Heart right ventricle (tissue), 16 donors: ENCODE measurements around the gene IL33. TPM values are rescaled to one million over a fixed set of nuclear protein-coding genes. Genes with fewer than 3 reads are reported as not detected.

Source experiments
- ATAC-seq, 8 donors: fragments of 200-7000 bp; cut with Tn5 transposase; one replicate each; pipeline ENCODE4 v1.9.1; 2020; ENCODE audit warnings: mild to moderate bottlenecking in 8 of 8, moderate library complexity in 8 of 8, moderate number of reproducible peaks in 1 of 8
- DNase-seq, 2 donors: peaks; one replicate each; pipeline ENCODE4 v3.0.0-alpha.2; 2020
- H3K27ac ChIP-seq, 10 donors: fragments of 200-600 bp; sonication (generic) in 2 of 10; one replicate each; pipeline versions ENCODE4 v1.5.0 to v1.8.0; 2020 to 2022; ENCODE audit warnings: mild to moderate bottlenecking in 3 of 10
- H3K27me3 ChIP-seq, 7 donors: fragments of 200-600 bp; one replicate each; pipeline ENCODE4 v1.8.0; 2021 to 2022; ENCODE audit warnings: mild to moderate bottlenecking in 2 of 7
- H3K36me3 ChIP-seq, 9 donors: fragments of 200-600 bp; sonication (generic) in 1 of 9; one replicate each; pipeline versions ENCODE4 v1.5.0 to v1.8.0; 2020 to 2022; ENCODE audit warnings: mild to moderate bottlenecking in 2 of 9
- H3K4me1 ChIP-seq, 9 donors: fragments of 200-600 bp; sonication (generic) in 1 of 9; one replicate each; pipeline versions ENCODE4 v1.5.0 to v1.8.0; 2020 to 2022; ENCODE audit warnings: mild to moderate bottlenecking in 4 of 9
- H3K4me3 ChIP-seq, 10 donors: fragments of 200-600 bp; sonication (generic) in 2 of 10; one replicate each; pipeline versions ENCODE4 v1.5.0 to v1.8.0; 2020 to 2022; ENCODE audit warnings: mild to moderate bottlenecking in 7 of 10, moderate library complexity in 2 of 10
- H3K9me3 ChIP-seq, 11 donors: fragments of 200-600 bp in 10 of 11; sonication (generic) in 2 of 11; one replicate each; pipeline versions ENCODE4 v1.5.0 to v1.8.0; 2013 to 2022; ENCODE audit warnings: mild to moderate bottlenecking in 2 of 11, control low read depth in 1 of 11, moderate library complexity in 1 of 11
- CTCF ChIP-seq, 9 donors: fragments of 200-600 bp; sonication (generic) in 2 of 9; IDR thresholded peaks; one replicate each; pipeline versions ENCODE4 v1.5.0 to v1.8.0; 2021 to 2022; ENCODE audit warnings: antibody characterized with exemption in 9 of 9, mild to moderate bottlenecking in 5 of 9, moderate library complexity in 1 of 9
- WGBS, 2 donors: extraction: QIAGEN DNeasy Blood & Tissue Kit; methylation state at CpG; one replicate each; pipeline ENCODE4 v1.1.7; 2013; ENCODE audit warnings: inconsistent platforms in 1 of 2; 5-methylcytosine and 5-hydroxymethylcytosine counted together
- intact Hi-C, 10 donors: fragments of 100-400 bp; cut with DNase I; formaldehyde crosslinking; loops; one replicate each; pipeline versions ENCODE4 v1.11.1 to v1.14.2; 2022
- polyA plus RNA-seq, 2 donors: library from polyadenylated mRNA; stranded (reverse); fragments of 200-250 nt; gene quantifications; one replicate each; pipeline ENCODE4 v1.2.3, GENCODE V29; 2013
- total RNA-seq, 10 donors: library from RNA; stranded (reverse); fragmentation: NEBNext Ultra II Directional in 3 of 10; extraction: Animal tissue kit (Norgen Biotek cat#: 25700) in 3 of 10; gene quantifications; one replicate each; pipeline versions ENCODE4 v1.2.1 to v1.2.4, GENCODE V29; 2021 to 2023
- donor health status: Arrhythmogenic right ventricular cardiomyopathy.
- donor health status: ischemic (EF 13 %, LVEDD 7.1; RV severe dilation, severe dysfunction).
- donor health status: healthy with polysubstance abuse.
- donor health status: DM: no; HTN: yes; CAD: no.
- donor health status: DM: no; HTN: no; CAD: no.
- donor health status: ischemic (EF 25% LVEDD 6.9; RV normal size, moderate dysfunction).
- donor health status: ischemic (EF 25% LVEDD 5.7; RV mildly dilated, moderate dysfunction).
- donor health status: healthy.
- donor health status: DM: yes; HTN: yes; CAD: no.
- donor health status: Ischemic cardiomyopathy.
- donor health status: ischemic (EF 35%, LVEDD 5.7; RV mildly dilated, moderate dysfunction).
- donor health status: nonischemic (EF 11% LVEDD 7.7; RV severe dilation, severe dysfunction).
- donor health status: DM: yes; HTN: yes; CAD: no.
- donor health status: PGD.
- donor health status: ischemic (EF 29% LVEDD 5.4; RV normal size, mild dysfunction).
- donor health status: nonischemic (EF 23%, LVEDD 6.1; RV moderate dilation, normal function).

Gene IL33
- total and polyA plus RNA-seq, 12 donors: 11.8 to 41.8 (median 19.0) TPM

DNA sequence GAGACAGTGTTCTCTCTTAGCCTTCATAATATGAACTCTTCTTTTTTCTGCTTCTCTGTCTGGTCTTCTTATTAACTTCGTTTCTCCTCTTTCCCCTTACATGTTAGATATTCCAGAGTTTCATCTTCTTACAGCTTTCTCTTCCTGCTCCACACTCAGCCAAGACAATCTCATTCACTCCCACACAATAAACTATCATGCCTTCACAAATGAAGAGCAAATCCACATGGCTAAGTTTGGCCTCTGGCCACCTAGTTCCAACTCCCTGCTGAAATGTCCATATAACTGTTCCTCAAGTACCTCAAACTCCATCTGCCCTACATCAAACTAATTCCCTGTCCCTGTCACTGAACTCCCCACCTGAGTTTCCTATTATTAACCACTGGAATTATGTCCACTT lies 18.4 kb downstream of the IL33 start:
- TF ChIP-seq CTCF (IDR thresholded peaks at IDR 0.05): no peak
- H3K4me1 ChIP-seq: peaks cover 2 to 62% (median 30%) of the 10 kb centered on the region in 9 donors
- intact Hi-C loops: loop anchor here in 1 of 10 donors (1.0 kb wide), 1 partner anchor 41 kb away; no protein-coding TSS in a partner anchor
- H3K4me3 ChIP-seq: no peak overlapping the region
- ATAC-seq (peak in 3 of 8 donors; percentile 34 to 52 (median 39)), DNase-seq (peak in 1 of 2 donors; percentile 16)
- no peaks in the 10 kb centered on the region for H3K36me3 ChIP-seq
- peak overlapping the region in 5 of 10 donors; percentile 7 to 55 (median 37) for H3K27ac ChIP-seq
- H3K9me3 ChIP-seq: no peaks in the 10 kb centered on the region
- 36 to 39% methylated on average over 1 of the region's 1 CpG for WGBS, 2 donors
- H3K27me3 ChIP-seq: no peaks in the 10 kb centered on the region

DNA sequence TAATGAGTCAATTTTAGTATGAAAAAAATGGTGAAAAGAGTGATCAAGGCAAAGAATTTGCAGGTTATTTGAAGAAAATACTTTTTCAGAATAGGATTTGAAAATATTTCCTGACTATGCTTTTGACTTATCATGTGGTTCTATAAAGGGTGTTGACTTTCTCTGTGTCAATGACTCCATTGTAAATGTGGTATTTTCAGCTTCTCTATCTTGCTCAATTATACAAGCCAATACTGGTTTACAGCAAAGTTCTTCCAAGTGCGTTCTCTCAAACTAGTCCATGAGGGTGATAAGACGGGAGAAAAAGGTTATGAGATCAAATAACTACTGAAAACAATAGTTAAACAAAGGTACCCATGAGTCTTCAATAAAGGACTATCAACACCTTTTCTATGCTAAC lies 21.7 kb downstream of the IL33 start:
- no peaks in the 10 kb centered on the region for H3K9me3 ChIP-seq
- peaks cover 0 to 29% (median 6%) of the 10 kb centered on the region in 9 donors for H3K4me1 ChIP-seq
- no peaks in the 10 kb centered on the region for H3K27me3 ChIP-seq
- H3K27ac ChIP-seq: no peak overlapping the region
- no peak overlapping the region for H3K4me3 ChIP-seq
- intact Hi-C loops: loop anchor here in 1 of 10 donors (5.0 kb wide), 1 partner anchor 35 kb away; no protein-coding TSS in a partner anchor
- H3K36me3 ChIP-seq: peaks cover 0 to 15% (median 0%) of the 10 kb centered on the region in 9 donors
- no peak for TF ChIP-seq CTCF (IDR thresholded peaks at IDR 0.05)
- ATAC-seq: no peak
- DNase-seq: no peak
- WGBS, 2 donors: 74 to 80% methylated on average over 2 of the region's 2 CpGs

DNA sequence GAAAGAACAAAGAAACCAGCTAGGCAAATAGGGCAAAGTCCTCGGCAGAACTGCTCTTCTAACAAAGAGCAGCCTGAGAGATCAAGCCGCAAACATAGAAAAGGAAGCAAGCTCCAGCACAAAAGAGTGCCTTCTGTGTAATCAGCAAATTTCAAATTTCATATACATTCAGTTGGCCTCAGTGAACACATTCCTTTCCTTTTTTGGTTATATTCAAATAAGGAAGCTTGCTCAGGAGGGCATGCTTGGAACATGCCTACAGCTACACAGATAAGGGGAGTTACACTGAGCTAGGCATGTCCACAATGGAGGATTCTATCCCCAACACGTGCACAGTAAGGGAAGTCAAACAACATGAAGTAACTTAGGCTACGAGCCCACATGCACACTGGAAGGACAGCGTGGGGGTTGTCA lies 23.4 kb downstream of the IL33 start:
- DNase-seq (no peak), ATAC-seq (no peak)
- WGBS, 2 donors: 84% methylated on average over 5 of the region's 5 CpGs
- no peaks in the 10 kb centered on the region for H3K9me3 ChIP-seq
- no peak overlapping the region for H3K27ac ChIP-seq
- peaks cover 0 to 12% (median 3%) of the 10 kb centered on the region in 9 donors for H3K4me1 ChIP-seq
- H3K27me3 ChIP-seq: no peaks in the 10 kb centered on the region
- intact Hi-C loops: loop anchor here in 1 of 10 donors (5.0 kb wide), 1 partner anchor 33 kb away; no protein-coding TSS in a partner anchor
- no peak overlapping the region for H3K4me3 ChIP-seq
- H3K36me3 ChIP-seq: peaks cover 0 to 31% (median 0%) of the 10 kb centered on the region in 9 donors
- no peak for TF ChIP-seq CTCF (IDR thresholded peaks at IDR 0.05)

- DNase-seq (no peak), ATAC-seq (no peak)
- intact Hi-C loops: loop anchor here in 1 of 10 donors (5.0 kb wide), 1 partner anchor 33 kb away; no protein-coding TSS in a partner anchor
- H3K27me3 ChIP-seq: no peaks in the 10 kb centered on the region
- H3K9me3 ChIP-seq: no peaks in the 10 kb centered on the region
- peaks cover 0 to 11% (median 3%) of the 10 kb centered on the region in 9 donors for H3K4me1 ChIP-seq
- H3K27ac ChIP-seq: no peak overlapping the region
- peaks cover 0 to 35% (median 0%) of the 10 kb centered on the region in 9 donors for H3K36me3 ChIP-seq
- WGBS, 2 donors: 79 to 85% methylated on average over 2 of the region's 2 CpGs
- no peak for TF ChIP-seq CTCF (IDR thresholded peaks at IDR 0.05)
- no peak overlapping the region for H3K4me3 ChIP-seq
These were observed 24.1 kb downstream of the IL33 start for GRCh38 chr9:6239694-6240093.
